NCI-H1105 treated with DMSO at 0.1 percent for 48 hours (cell line): ENCODE results near the gene ANP32A.

Experiments
- DNase-seq: peaks from one replicate; lab custom pipeline; 2025; lab: John Stamatoyannopoulos, UW

The ANP32A gene

DNA sequence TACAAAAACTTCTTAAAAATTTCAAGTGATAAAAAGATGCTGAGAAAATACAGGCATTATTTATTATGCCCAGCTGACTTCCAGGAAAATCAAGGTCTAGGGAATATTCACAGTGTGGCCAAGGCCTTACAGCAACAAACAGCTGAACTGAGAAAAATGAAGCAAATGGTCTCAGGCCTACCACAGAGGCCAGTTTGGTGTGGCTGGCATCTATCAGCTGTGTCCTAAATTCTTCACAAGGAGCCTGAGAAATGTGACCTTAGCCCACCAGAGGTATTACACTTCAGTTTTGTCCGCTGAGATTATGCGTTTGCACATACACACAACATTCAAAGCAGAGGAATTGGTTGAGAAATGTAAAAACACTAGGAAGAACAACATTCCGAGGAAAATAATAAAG is 77.4 kb downstream of the ANP32A start:
- no peak for DNase-seq

DNA sequence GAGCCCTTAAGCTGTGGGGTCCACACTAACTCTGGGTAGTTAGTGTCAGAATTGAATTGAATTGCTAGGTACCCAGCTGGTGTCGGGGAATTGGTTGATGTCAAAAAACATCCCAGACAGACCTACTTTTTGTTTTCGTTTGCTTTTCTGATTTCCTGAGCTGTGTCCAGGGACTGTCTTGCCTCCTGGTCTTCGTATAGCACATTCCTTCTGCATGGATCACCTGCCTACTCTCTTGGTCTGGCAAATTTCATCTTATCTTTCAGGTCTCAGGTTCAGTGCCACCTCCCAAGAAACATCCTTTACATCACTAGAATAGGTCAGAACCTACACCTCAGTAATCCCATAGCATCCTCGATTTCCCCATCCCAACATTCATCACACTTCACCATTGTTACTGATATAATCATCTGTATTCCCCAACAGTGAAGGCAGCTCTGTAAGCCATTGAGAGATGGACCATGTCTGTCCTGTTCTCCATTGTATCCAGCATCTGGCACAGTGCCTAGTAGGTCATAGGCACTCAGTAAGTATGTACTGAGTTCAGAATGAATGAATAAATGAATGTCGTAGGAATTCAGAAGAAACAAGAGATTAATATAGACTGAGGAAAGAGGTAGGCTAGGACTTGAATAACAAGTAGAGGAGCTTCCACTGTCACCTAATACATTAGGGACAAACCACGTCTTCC is 81.2 kb downstream of the ANP32A start:
- no peak for DNase-seq

DNA sequence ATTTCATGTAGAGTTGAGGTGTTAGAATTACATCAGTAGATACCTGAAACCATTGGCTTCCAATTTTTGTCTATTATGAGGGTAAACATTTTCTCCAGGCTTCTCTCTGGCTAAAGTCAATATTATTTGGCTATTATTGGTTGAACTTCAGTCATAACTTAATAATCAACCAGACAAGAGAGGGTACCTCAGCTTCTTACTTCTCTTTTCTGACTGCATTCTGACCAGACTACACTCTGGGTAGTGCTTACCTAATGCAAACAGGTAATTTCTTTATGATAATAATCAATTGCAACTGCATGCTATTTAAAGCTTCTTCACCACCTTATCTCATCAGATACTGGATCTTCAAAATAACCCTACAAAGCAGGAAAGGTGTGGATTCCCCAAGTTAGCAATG is 85.1 kb downstream of the ANP32A start:
- DNase-seq: no peak

DNA sequence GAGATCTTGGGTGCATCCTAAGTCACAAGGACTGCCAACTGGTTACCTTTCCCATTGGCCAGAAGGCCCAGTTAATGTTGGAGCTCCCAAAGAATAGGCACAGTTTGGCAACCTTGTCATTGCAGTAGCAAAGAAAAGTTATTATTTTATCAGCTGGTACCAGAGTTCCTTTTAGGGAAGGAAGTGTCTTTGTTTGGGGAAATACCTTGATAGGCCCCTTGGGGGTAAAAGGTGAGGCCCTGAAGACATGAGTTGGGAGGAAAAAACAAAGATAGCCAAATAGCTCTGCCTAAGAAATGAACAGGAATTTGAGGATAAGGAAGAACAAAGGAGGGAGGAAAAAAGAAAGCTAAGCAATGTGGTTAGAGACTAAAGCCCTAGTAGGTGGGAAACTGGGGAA is 85.8 kb downstream of the ANP32A start:
- no peak for DNase-seq

DNA sequence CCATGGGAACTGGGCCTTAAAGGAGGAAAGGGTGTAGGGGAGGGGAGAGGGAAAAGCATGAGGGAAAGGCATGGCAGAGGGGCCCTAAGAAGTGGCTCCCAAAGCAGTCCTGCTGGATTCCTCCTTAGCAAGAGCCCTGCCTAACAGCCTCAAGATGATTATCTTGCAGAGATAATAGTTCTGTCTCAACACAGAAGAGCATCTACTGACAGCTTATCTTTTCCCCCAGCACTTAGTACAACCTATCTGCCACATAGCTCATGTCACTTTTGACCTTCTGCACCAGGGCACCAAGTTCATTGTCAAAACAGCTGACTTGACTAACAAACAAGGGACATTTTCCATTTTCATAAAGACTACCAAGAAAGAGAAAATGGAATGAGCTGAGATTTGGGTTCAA is 86.3 kb downstream of the ANP32A start:
- DNase-seq: no peak

DNA sequence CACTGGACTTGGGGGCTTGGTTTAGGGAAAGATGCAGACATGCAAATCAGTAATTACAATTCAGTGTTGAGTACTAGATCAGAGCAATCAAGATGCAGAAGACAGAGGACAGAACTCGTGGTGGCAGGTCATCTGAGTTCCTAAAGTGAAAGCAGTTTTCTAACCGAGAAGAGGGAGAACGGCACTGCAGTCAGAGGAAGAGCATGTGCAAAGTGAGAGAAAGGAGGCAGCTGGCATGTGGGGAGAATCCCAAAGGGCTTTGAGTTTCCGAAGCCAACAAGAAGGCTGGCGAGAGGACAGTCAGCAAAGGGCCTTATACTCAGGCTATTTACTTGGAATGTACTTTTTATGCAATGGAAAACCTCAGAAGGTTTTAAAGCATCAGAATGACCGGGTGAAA is 87.0 kb downstream of the ANP32A start:
- no peak for DNase-seq

DNA sequence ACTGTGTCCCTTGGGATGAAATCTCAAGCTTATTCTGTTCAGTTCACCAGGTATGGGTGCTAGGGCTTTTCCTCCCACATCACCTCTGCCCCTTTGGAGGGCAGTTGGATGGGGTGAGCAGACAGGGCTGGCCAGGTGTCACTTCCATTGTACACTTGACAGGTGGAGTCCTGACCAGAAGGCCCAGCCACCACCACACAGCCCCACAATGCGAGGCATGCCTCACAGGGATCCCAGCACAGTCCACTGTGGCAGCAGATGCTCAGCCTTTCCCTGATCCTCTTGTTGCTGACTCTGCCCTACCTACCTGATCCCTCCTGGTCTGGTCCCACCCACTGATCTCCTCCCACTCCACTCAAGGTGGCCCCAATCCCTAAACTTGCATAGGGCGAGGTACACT is 88.2 kb downstream of the ANP32A start:
- DNase-seq: no peak

DNA sequence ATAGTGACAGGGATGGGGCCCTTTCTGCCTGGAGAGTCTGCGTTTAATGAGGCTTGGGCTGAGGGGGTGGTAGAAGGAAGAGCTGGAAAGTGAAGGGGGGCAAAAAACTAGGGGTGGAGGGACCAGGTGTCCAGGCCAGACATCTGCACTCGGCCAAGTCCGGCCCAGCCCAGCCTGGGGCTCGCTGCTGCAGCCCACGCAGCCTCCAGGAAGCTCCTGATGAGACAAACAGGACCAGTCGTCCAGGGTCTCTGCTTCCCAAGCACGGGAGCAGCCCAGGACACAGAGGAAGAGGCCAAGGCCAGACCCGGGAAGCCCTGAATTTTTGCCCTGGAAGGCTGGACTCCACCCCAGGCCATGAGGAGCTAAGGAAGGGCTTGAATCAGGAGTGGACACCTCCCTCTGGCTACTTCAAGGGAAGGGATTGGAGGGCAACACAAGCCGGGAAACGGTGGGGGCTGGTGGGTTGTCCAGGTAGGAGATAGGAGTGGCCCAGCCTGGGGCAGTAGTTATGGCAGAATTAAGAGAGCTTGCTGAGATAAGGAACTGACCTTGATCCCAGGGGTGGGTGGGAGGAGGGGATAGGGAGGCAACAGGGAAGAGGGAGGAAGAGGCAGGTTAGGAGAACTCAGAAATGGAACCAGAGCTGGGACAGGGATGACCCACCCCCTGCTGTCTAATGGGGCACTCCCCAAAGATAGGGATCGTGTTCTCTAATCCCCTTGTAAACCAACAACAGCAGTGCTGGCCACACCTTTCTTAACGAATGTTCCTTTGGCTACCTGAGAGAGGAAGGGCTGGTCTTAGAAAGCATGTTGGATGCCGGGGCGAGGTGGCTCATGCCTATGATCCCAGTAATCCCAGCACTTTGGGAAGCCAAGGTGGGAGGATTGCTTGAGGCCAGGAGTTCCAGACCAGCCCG is 89.5 kb downstream of the ANP32A start:
- DNase-seq: no peak

DNA sequence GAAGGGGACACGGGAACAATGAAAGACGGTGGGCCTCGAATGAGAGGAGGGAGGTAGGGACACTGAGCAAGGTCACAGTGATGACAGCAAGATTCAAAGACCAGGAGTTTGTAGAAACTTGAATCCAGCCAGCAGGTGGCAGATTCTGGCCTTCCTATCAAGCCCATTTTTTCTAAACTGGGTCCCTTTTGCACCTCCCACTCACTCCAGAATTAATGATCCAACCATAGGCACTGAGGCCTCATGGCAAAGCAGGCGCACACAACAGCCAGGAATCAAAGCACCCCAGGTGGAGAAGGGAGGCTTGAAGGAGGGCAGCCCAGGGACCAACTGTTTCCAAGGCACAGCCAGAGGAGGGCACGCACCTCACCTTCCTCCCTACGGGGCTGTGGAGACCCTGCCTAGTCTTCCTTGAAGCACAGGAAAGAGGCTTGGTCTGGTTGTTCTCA is 90.2 kb downstream of the ANP32A start:
- peak; percentile 23 for DNase-seq

DNA sequence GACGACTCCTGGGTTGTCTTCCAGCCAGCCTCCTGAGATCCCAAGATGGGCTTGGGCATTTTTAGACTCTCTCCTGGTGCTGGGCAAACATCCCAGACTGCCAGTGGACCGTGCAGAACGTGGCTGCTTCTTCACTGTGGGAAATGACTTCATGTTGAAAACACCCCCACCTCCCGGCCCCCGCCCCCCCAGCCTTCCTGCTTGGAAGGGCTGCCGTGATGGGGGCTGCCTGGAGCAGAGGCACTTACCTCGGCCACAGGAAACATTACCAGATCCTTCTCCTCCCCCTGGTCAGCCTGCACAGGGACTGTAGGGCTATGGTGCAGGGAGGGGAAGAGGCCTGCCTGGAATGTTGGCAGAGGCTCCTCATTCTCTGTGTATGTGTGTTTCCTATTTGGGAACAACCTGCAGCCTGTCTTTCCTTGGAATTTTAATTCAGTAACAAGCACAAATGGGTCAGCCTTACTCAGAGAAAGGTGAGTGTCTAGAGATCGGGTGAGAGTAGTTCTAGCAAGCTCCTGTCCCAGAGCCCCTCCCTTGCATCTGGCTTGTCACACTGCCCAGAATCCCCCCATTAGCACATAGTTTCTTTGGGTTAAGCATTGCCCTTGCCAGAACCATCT is 90.8 kb downstream of the ANP32A start:
- no peak for DNase-seq
